ENCODE measurements around the gene PCDHGA12. TPM values are rescaled to one million over a fixed set of nuclear protein-coding genes. Genes with fewer than 3 reads are reported as not detected.

The PCDHGA12 gene
- total RNA-seq, 1 donor from 2014 or later, result 10.6 TPM

GRCh38 chr5:141419074-141419880 is 11.0 kb upstream of the PCDHGA12 start:
- TF ChIP-seq POLR2A (IDR thresholded peaks at IDR 0.05) (no peak), POLR2AphosphoS5 (IDR thresholded peaks at IDR 0.05; ENCODE audit: insufficient read depth in 1 of 2, low read depth in 1 of 2) (no peak), CTCF (IDR thresholded peaks at IDR 0.05) (no peak)
- H3K9me3 ChIP-seq, result peaks cover 83% of the 10 kb centered on the region
- DNase-seq (ENCODE audit: extremely low spot score in 2 of 2), result peak in 1 of 2 donors; percentile 34

GRCh38 chr5:141420855-141421488 is 9.3 kb upstream of the PCDHGA12 start, which contains the start of gene PCDHGA11:
PCDHGA11 (plus strand) TSS chr5:141421051; CDS start chr5:141421228, 177 bp downstream.
- H3K27ac ChIP-seq, result no peak within 1 kb of the TSS
- no peak for TF ChIP-seq POLR2A (IDR thresholded peaks at IDR 0.05)
- peak in 1 of 3 experiments; percentile 13 for TF ChIP-seq CTCF (IDR thresholded peaks at IDR 0.05)
- peaks cover 88% of the 10 kb centered on the region for H3K9me3 ChIP-seq
- no peaks in the 10 kb centered on the region for H3K27me3 ChIP-seq
- DNase-seq (ENCODE audit: extremely low spot score in 2 of 2), result peak in 1 of 2 donors; percentile 34
- H3K4me3 ChIP-seq, result peak within 1 kb of the TSS; percentile 3 to 17
- H3K4me1 ChIP-seq, result no peaks in the 10 kb centered on the region
- intact Hi-C loops (cut with DNase I), result no loop called here
- H3K36me3 ChIP-seq, result peaks cover 0 to 4% of the 10 kb centered on the region in 2 donors

More at GRCh38 chr5:141419074-141419880, 11.0 kb upstream of the PCDHGA12 start:
- intact Hi-C loops (cut with DNase I), result loop anchor here (10.0 kb wide), 2 partner anchors 106 to 146 kb away; no protein-coding TSS in a partner anchor
- Histone ChIP-seq H3K27me3 (no peaks in the 10 kb centered on the region), H3K4me1 (no peaks in the 10 kb centered on the region), H3K27ac (no peak overlapping the region), H3K4me3 (peak overlapping the region in 1 of 2 donors; percentile 17), H3K36me3 (peaks cover 0 to 4% of the 10 kb centered on the region in 2 donors)

GRCh38 chr5:141421489-141421855 is 8.8 kb upstream of the PCDHGA12 start:
- H3K4me1 ChIP-seq, result no peaks in the 10 kb centered on the region
- peaks cover 90% of the 10 kb centered on the region for H3K9me3 ChIP-seq
- DNase-seq (ENCODE audit: extremely low spot score in 2 of 2), result peak in 1 of 2 donors; percentile 29
- no peak overlapping the region for H3K27ac ChIP-seq
- no peaks in the 10 kb centered on the region for H3K27me3 ChIP-seq
- intact Hi-C loops (cut with DNase I), result no loop called here
- H3K36me3 ChIP-seq, result peaks cover 0 to 4% of the 10 kb centered on the region in 2 donors
- peak overlapping the region; percentile 3 to 8 for H3K4me3 ChIP-seq
- no peak for TF ChIP-seq CTCF (IDR thresholded peaks at IDR 0.05)
- TF ChIP-seq POLR2A (IDR thresholded peaks at IDR 0.05), result no peak
- TF ChIP-seq POLR2AphosphoS5 (IDR thresholded peaks at IDR 0.05; ENCODE audit: insufficient read depth in 1 of 2, low read depth in 1 of 2), result no peak

- no peak overlapping the region for H3K4me3 ChIP-seq
- no peak overlapping the region for H3K27ac ChIP-seq
- peaks cover 0 to 15% of the 10 kb centered on the region in 2 donors for H3K36me3 ChIP-seq
- TF ChIP-seq POLR2AphosphoS5 (IDR thresholded peaks at IDR 0.05; ENCODE audit: insufficient read depth in 1 of 2, low read depth in 1 of 2), result no peak
- no peak for TF ChIP-seq CTCF (IDR thresholded peaks at IDR 0.05)
- H3K4me1 ChIP-seq, result no peaks in the 10 kb centered on the region
- DNase-seq (ENCODE audit: extremely low spot score in 2 of 2), result no peak
- H3K9me3 ChIP-seq, result peaks cover 98% of the 10 kb centered on the region
- H3K27me3 ChIP-seq, result no peaks in the 10 kb centered on the region
- intact Hi-C loops (cut with DNase I), result no loop called here
These were observed 7.5 kb upstream of the PCDHGA12 start for GRCh38 chr5:141422742-141423291.
